Mesenchymal stem cell (in vitro differentiated cells and primary cell): ENCODE measurements around the gene LRRFIP2.
A peak's percentile ranks its signal among the peaks of the same experiment; 100 is the strongest.

Source experiments
- DNase-seq: peaks from one replicate; pipeline ENCODE4 v3.0.0-alpha.2; 2013
- H2AFZ ChIP-seq: one replicate; pipeline ENCODE4 v1.6.1; 2013; ENCODE audit warnings: low read depth, mild to moderate bottlenecking, control low read depth, inconsistent platforms, low read length, moderate library complexity
- H2AK5ac ChIP-seq: 2 replicates; pipeline ENCODE4 v1.6.1; 2013; ENCODE audit warnings: low read length, moderate library complexity, mild to moderate bottlenecking, inconsistent platforms; ENCODE audit not compliant: severe bottlenecking
- H2BK120ac ChIP-seq: one replicate; pipeline ENCODE4 v1.6.1; 2013; ENCODE audit warnings: low read depth, mild to moderate bottlenecking, inconsistent platforms, low read length, moderate library complexity
- H2BK12ac ChIP-seq, 2 experiments: one replicate each; pipeline ENCODE4 v1.6.1; 2013; ENCODE audit warnings: inconsistent platforms in 2 of 2, low read length in 2 of 2, mild to moderate bottlenecking in 2 of 2, moderate library complexity in 2 of 2, control low read depth in 1 of 2
- H2BK15ac ChIP-seq: one replicate; pipeline ENCODE4 v1.6.1; 2013; ENCODE audit warnings: mild to moderate bottlenecking, low read depth, inconsistent platforms; ENCODE audit not compliant: poor library complexity, severe bottlenecking
- H2BK5ac ChIP-seq: 2 replicates; pipeline ENCODE4 v1.6.1; 2013; ENCODE audit warnings: low read depth, mild to moderate bottlenecking, low read length, control low read depth, inconsistent platforms; ENCODE audit not compliant: poor library complexity, severe bottlenecking
- H3K14ac ChIP-seq, 2 experiments: one replicate each; pipeline ENCODE4 v1.6.1; 2013; ENCODE audit warnings: inconsistent platforms in 2 of 2, low read length in 2 of 2, control low read depth in 1 of 2, mild to moderate bottlenecking in 1 of 2, moderate library complexity in 1 of 2
- H3K18ac ChIP-seq, 2 experiments: one replicate each; pipeline ENCODE4 v1.6.1; 2013; ENCODE audit warnings: inconsistent platforms in 2 of 2, low read length in 2 of 2, control low read depth in 1 of 2, low read depth in 1 of 2, mild to moderate bottlenecking in 1 of 2
- H3K23ac ChIP-seq, 2 experiments: one replicate each; pipeline ENCODE4 v1.6.1; 2013; ENCODE audit warnings: inconsistent platforms in 2 of 2, low read length in 2 of 2, mild to moderate bottlenecking in 2 of 2, moderate library complexity in 2 of 2, control low read depth in 1 of 2
- H3K27ac ChIP-seq: 2 replicates; pipeline ENCODE4 v1.5.1; 2013; ENCODE audit warnings: mild to moderate bottlenecking, moderate library complexity, low read length, control low read depth, inconsistent platforms; ENCODE audit not compliant: poor library complexity, severe bottlenecking
- H3K27me3 ChIP-seq, 2 experiments: 2 replicates each; pipeline versions ENCODE4 v1.6.1 to v1.7.0; 2013; ENCODE audit warnings: low read length in 2 of 2, mild to moderate bottlenecking in 2 of 2, moderate library complexity in 2 of 2, control low read depth in 1 of 2, inconsistent platforms in 1 of 2; ENCODE audit not compliant: control insufficient read depth in 1 of 2, insufficient read depth in 1 of 2
- H3K36me3 ChIP-seq, 2 experiments: 2 replicates each; pipeline versions ENCODE4 v1.6.1 to v1.7.0; 2013; ENCODE audit warnings: low read length in 2 of 2, control low read depth in 1 of 2, inconsistent platforms in 1 of 2, low read depth in 1 of 2, mild to moderate bottlenecking in 1 of 2; ENCODE audit not compliant: insufficient read depth in 2 of 2, control insufficient read depth in 1 of 2
- H3K4ac ChIP-seq, 2 experiments: one replicate each; pipeline ENCODE4 v1.6.1; 2013; ENCODE audit warnings: inconsistent platforms in 2 of 2, low read length in 2 of 2, mild to moderate bottlenecking in 2 of 2, moderate library complexity in 2 of 2, control low read depth in 1 of 2, low read depth in 1 of 2
- H3K4me1 ChIP-seq: 2 replicates; pipeline ENCODE4 v1.6.1; 2013; ENCODE audit warnings: low read depth, low read length, control low read depth; ENCODE audit not compliant: control insufficient read depth, insufficient read depth
- H3K4me2 ChIP-seq: 2 replicates; pipeline ENCODE4 v1.6.1; 2013; ENCODE audit warnings: low read length, mild to moderate bottlenecking, inconsistent platforms; ENCODE audit not compliant: poor library complexity, severe bottlenecking
- H3K4me3 ChIP-seq, 2 experiments: 2 replicates each; pipeline versions ENCODE4 v1.5.1 to v1.7.0; 2013; ENCODE audit warnings: low read length in 2 of 2, mild to moderate bottlenecking in 2 of 2, control low read depth in 1 of 2, low read depth in 1 of 2; ENCODE audit not compliant: insufficient read depth in 1 of 2
- H3K79me1 ChIP-seq: replicated peaks from 2 replicates; pipeline ENCODE4 v1.6.1; 2013; ENCODE audit warnings: mild to moderate bottlenecking, control low read depth, low read length, inconsistent platforms; ENCODE audit not compliant: poor library complexity, severe bottlenecking
- H3K9ac ChIP-seq: 2 replicates; pipeline ENCODE4 v1.7.0; 2013; ENCODE audit warnings: mild to moderate bottlenecking, low read length, moderate library complexity
- H3K9me3 ChIP-seq: 2 replicates; pipeline ENCODE4 v1.7.0; 2013; ENCODE audit warnings: mild to moderate bottlenecking, low read length; ENCODE audit not compliant: control insufficient read depth
- H4K8ac ChIP-seq: one replicate; pipeline ENCODE4 v1.6.1; 2013; ENCODE audit warnings: inconsistent platforms, mild to moderate bottlenecking, low read length, moderate library complexity
- H4K91ac ChIP-seq: one replicate; pipeline ENCODE4 v1.6.1; 2013; ENCODE audit warnings: mild to moderate bottlenecking, low read length, inconsistent platforms
- WGBS: methylation state at CpG from one replicate; pipeline ENCODE4 v1.1.7; 2013; ENCODE audit warnings: mixed read lengths; 5-methylcytosine and 5-hydroxymethylcytosine counted together

LRRFIP2 gene

GRCh38 chr3:37200141-37200540, 25.8 kb upstream of the LRRFIP2 start:
- Histone ChIP-seq H2BK15ac (no peak overlapping the region), H3K27ac (no peak overlapping the region), H3K27me3 (no peaks in the 10 kb centered on the region), H3K23ac (no peak overlapping the region), H3K9ac (no peak overlapping the region), H3K79me1 (no peaks in the 10 kb centered on the region), H2AFZ (no peak overlapping the region), H3K9me3 (no peaks in the 10 kb centered on the region), H2BK12ac (no peak overlapping the region), H4K8ac (no peak overlapping the region), H2AK5ac (peak overlapping the region; percentile 51), H3K36me3 (no peaks in the 10 kb centered on the region), H3K4ac (no peak overlapping the region), H3K4me1 (peaks cover 8% of the 10 kb centered on the region), H3K18ac (no peak overlapping the region), H2BK120ac (no peak overlapping the region), H4K91ac (no peak overlapping the region), H3K14ac (no peak overlapping the region), H2BK5ac (no peak overlapping the region), H3K4me3 (no peak overlapping the region), H3K4me2 (no peak overlapping the region)
- 91% methylated on average over 4 of the region's 4 CpGs for WGBS
- no peak for DNase-seq

- peak; percentile 14 for DNase-seq
- H4K8ac ChIP-seq = no peak overlapping the region
- H3K27me3 ChIP-seq = no peaks in the 10 kb centered on the region
- H2AFZ ChIP-seq = no peak overlapping the region
- 97% methylated on average over 2 of the region's 2 CpGs for WGBS
- H2BK5ac ChIP-seq = no peak overlapping the region
- no peak overlapping the region for H3K23ac ChIP-seq
- H4K91ac ChIP-seq = no peak overlapping the region
- H3K4ac ChIP-seq = no peak overlapping the region
- H3K4me1 ChIP-seq = peaks cover 8% of the 10 kb centered on the region
- H3K4me3 ChIP-seq = no peak overlapping the region
- H2AK5ac ChIP-seq = peak overlapping the region; percentile 68
- no peaks in the 10 kb centered on the region for H3K79me1 ChIP-seq
- H3K27ac ChIP-seq = no peak overlapping the region
- H3K9me3 ChIP-seq = no peaks in the 10 kb centered on the region
- H3K18ac ChIP-seq = no peak overlapping the region
- no peak overlapping the region for H3K4me2 ChIP-seq
- H2BK12ac ChIP-seq = no peak overlapping the region
- H2BK120ac ChIP-seq = no peak overlapping the region
- no peaks in the 10 kb centered on the region for H3K36me3 ChIP-seq
- H2BK15ac ChIP-seq = no peak overlapping the region
- H3K9ac ChIP-seq = peak overlapping the region; percentile 46
- H3K14ac ChIP-seq = no peak overlapping the region
Observed at GRCh38 chr3:37198996-37199395, 24.6 kb upstream of the LRRFIP2 start.

GRCh38 chr3:37198547-37198946, 24.2 kb upstream of the LRRFIP2 start:
- Histone ChIP-seq H3K18ac (no peak overlapping the region), H3K4ac (no peak overlapping the region), H2BK5ac (no peak overlapping the region), H3K14ac (no peak overlapping the region), H2BK120ac (no peak overlapping the region), H3K27ac (no peak overlapping the region), H3K4me3 (no peak overlapping the region), H2BK15ac (no peak overlapping the region), H2AK5ac (peak overlapping the region; percentile 68), H3K9me3 (no peaks in the 10 kb centered on the region), H3K36me3 (no peaks in the 10 kb centered on the region), H2BK12ac (no peak overlapping the region), H3K23ac (no peak overlapping the region), H3K9ac (peak overlapping the region; percentile 46), H4K8ac (no peak overlapping the region), H3K27me3 (no peaks in the 10 kb centered on the region), H4K91ac (no peak overlapping the region), H3K4me1 (peaks cover 8% of the 10 kb centered on the region), H3K79me1 (no peaks in the 10 kb centered on the region), H2AFZ (no peak overlapping the region), H3K4me2 (no peak overlapping the region)
- WGBS = 77% methylated on average over 2 of the region's 2 CpGs
- no peak for DNase-seq

GRCh38 chr3:37197810-37198371, 23.5 kb upstream of the LRRFIP2 start:
- Histone ChIP-seq H2BK15ac (no peak overlapping the region), H2AFZ (no peak overlapping the region), H3K4me2 (no peak overlapping the region), H3K4me1 (peaks cover 8% of the 10 kb centered on the region), H2BK5ac (no peak overlapping the region), H3K4me3 (peak overlapping the region in 1 of 2 experiments; percentile 0), H3K9ac (peak overlapping the region; percentile 46), H3K79me1 (no peaks in the 10 kb centered on the region), H3K14ac (no peak overlapping the region), H3K27ac (peak overlapping the region; percentile 42), H3K4ac (no peak overlapping the region), H3K23ac (no peak overlapping the region), H4K8ac (no peak overlapping the region), H3K36me3 (no peaks in the 10 kb centered on the region), H2AK5ac (no peak overlapping the region), H2BK120ac (no peak overlapping the region), H2BK12ac (no peak overlapping the region), H4K91ac (no peak overlapping the region), H3K18ac (no peak overlapping the region), H3K9me3 (no peaks in the 10 kb centered on the region), H3K27me3 (no peaks in the 10 kb centered on the region)
- WGBS = 33% methylated on average over 2 of the region's 2 CpGs
- peak; percentile 23 for DNase-seq
